Loucy (cell line): ENCODE results near the gene ENHO.

Experiments used
- H2AFZ ChIP-seq: fragments of 200-600 bp; sonication (generic); 2 replicates; pipeline ENCODE4 v1.6.0; 2016; ENCODE audit warnings: antibody characterized with exemption, mild to moderate bottlenecking, low read length, moderate library complexity
- H3F3A ChIP-seq: fragments of 200-600 bp; 2 replicates; pipeline ENCODE4 v1.6.0; 2016; ENCODE audit warnings: antibody characterized with exemption, low read depth, mild to moderate bottlenecking
- H3K27me3 ChIP-seq: fragments of 200-600 bp; sonication (generic); 2 replicates; pipeline ENCODE4 v1.6.1; 2014; ENCODE audit warnings: low read length, mild to moderate bottlenecking; ENCODE audit not compliant: insufficient read depth, poor library complexity, severe bottlenecking
- H3K36me3 ChIP-seq: fragments of 200-600 bp; sonication (generic); 2 replicates; pipeline ENCODE4 v1.6.1; 2016; ENCODE audit warnings: low read length; ENCODE audit not compliant: insufficient read depth
- H3K4me1 ChIP-seq: fragments of 200-600 bp; sonication (generic); 2 replicates; pipeline ENCODE4 v1.5.1; 2014; ENCODE audit warnings: low read length, mild to moderate bottlenecking; ENCODE audit not compliant: insufficient read depth, poor library complexity, severe bottlenecking
- H3K4me2 ChIP-seq: fragments of 200-600 bp; sonication (generic); 2 replicates; pipeline ENCODE4 v1.6.0; 2014; ENCODE audit warnings: antibody characterized with exemption, low read length, low read depth, mild to moderate bottlenecking; ENCODE audit not compliant: poor library complexity, severe bottlenecking
- H3K4me3 ChIP-seq: fragments of 200-600 bp; sonication (generic); 2 replicates; pipeline ENCODE4 v1.5.1; 2014; ENCODE audit warnings: low read length, mild to moderate bottlenecking, mixed read lengths; ENCODE audit not compliant: poor library complexity, severe bottlenecking
- H3K79me2 ChIP-seq: fragments of 200-600 bp; sonication (generic); 2 replicates; pipeline ENCODE4 v1.6.1; 2014; ENCODE audit warnings: low read length; ENCODE audit not compliant: insufficient read depth
- H3K9ac ChIP-seq: fragments of 200-600 bp; sonication (generic); 2 replicates; pipeline ENCODE4 v1.6.0; 2014; ENCODE audit warnings: mild to moderate bottlenecking, low read depth, low read length, moderate library complexity; ENCODE audit not compliant: poor library complexity, severe bottlenecking
- H3K9me2 ChIP-seq: fragments of 200-600 bp; sonication (generic); replicated peaks from 2 replicates; pipeline ENCODE4 v1.6.1; 2016; ENCODE audit warnings: low read depth, low read length, mixed read lengths
- H3K9me3 ChIP-seq: fragments of 200-600 bp; sonication (generic); 2 replicates; pipeline ENCODE4 v1.6.1; 2014; ENCODE audit warnings: mild to moderate bottlenecking, antibody characterized with exemption, low read length, low read depth; ENCODE audit not compliant: insufficient read depth
- H4K20me1 ChIP-seq: fragments of 200-600 bp; sonication (generic); 2 replicates; pipeline ENCODE4 v1.6.0; 2014; ENCODE audit warnings: antibody characterized with exemption, low read length, mild to moderate bottlenecking; ENCODE audit not compliant: insufficient read depth, poor library complexity, severe bottlenecking
- EZH2phosphoT487 ChIP-seq: fragments of 200-600 bp; IDR thresholded peaks from 2 replicates; pipeline ENCODE4 v1.6.1; 2018; ENCODE audit warnings: antibody characterized with exemption, mild to moderate bottlenecking, moderate library complexity, borderline replicate concordance
- TF ChIP-seq, protein P1 (sequence below): fragments of 200-600 bp; sonication (generic); conservative IDR thresholded peaks from 2 replicates; pipeline ENCODE4 v1.5.1; 2014; ENCODE audit warnings: mild to moderate bottlenecking, antibody characterized with exemption, low read length

The ENHO gene

DNA sequence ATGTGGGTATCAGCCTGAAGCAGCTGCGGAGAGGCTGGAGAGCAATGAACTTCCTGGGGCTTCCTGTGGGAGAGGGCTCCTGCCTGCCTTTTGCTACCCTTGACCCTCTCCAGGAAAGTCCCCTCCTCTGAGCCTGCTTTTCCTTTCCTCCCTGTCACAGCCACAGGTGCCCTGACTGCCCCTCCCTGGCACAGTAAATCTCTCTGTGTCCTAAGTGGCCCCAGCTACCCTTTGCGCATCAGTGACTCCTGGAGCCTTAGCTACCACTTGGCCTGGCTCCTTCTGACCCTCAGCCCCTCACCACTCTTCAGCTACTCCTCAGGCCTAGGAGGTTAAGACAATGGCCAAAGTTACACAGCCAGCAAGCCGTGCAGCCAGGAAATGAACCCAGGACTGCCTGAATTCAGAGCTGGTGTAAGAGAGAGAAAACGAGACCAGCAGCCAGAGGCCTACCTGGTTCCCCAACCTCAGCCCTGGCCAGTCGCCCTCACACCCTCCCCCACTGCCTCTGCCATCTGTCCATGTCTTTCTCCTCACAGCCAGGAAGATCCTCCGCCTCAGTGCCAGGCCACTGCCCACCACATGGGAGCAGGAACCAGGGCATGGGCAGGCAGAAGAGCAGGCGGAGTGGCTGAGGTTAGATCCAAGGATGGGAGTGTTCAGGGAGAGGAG, 48.2 kb upstream of the ENHO start:
- Histone ChIP-seq H3K79me2 (no peaks in the 10 kb centered on the region), H3K4me2 (no peak overlapping the region), H3K36me3 (no peaks in the 10 kb centered on the region), H3K9me2 (no peaks in the 10 kb centered on the region), H3K9ac (no peak overlapping the region), H3K4me1 (no peaks in the 10 kb centered on the region), H2AFZ (no peak overlapping the region), H4K20me1 (no peaks in the 10 kb centered on the region), H3K9me3 (no peaks in the 10 kb centered on the region), H3K27me3 (no peaks in the 10 kb centered on the region), H3F3A (no peaks in the 10 kb centered on the region), H3K4me3 (no peak overlapping the region)
- TF ChIP-seq EZH2phosphoT487, result no peak
- TF ChIP-seq, protein P1, sequence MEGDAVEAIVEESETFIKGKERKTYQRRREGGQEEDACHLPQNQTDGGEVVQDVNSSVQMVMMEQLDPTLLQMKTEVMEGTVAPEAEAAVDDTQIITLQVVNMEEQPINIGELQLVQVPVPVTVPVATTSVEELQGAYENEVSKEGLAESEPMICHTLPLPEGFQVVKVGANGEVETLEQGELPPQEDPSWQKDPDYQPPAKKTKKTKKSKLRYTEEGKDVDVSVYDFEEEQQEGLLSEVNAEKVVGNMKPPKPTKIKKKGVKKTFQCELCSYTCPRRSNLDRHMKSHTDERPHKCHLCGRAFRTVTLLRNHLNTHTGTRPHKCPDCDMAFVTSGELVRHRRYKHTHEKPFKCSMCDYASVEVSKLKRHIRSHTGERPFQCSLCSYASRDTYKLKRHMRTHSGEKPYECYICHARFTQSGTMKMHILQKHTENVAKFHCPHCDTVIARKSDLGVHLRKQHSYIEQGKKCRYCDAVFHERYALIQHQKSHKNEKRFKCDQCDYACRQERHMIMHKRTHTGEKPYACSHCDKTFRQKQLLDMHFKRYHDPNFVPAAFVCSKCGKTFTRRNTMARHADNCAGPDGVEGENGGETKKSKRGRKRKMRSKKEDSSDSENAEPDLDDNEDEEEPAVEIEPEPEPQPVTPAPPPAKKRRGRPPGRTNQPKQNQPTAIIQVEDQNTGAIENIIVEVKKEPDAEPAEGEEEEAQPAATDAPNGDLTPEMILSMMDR, result no peak

DNA sequence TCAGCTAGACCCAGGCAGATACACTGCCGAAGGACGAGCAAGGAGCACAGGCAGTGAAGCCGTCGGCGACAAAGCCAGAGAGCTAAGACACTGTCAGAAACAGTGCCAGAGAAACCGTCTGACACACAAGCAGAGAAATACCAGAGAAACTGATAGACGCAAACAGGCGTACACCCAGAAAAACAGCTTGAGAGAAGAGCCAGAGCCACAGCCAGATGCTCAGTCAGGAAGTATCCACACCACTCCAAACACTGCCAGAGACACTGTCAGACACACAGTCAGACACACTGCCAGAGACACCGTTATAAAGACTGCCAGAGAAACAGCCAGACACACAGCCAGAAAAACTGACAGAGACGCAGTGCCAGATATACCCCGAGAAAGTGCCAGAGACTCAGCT, 47.6 kb upstream of the ENHO start:
- Histone ChIP-seq H3K9ac (no peak overlapping the region), H3K9me3 (no peaks in the 10 kb centered on the region), H3F3A (no peaks in the 10 kb centered on the region), H2AFZ (no peak overlapping the region), H3K4me2 (no peak overlapping the region), H3K4me3 (no peak overlapping the region), H3K9me2 (no peaks in the 10 kb centered on the region), H3K36me3 (no peaks in the 10 kb centered on the region), H3K27me3 (no peaks in the 10 kb centered on the region), H3K79me2 (no peaks in the 10 kb centered on the region), H4K20me1 (no peaks in the 10 kb centered on the region), H3K4me1 (no peaks in the 10 kb centered on the region)
- no peak for TF ChIP-seq EZH2phosphoT487
- TF ChIP-seq, protein P1, result no peak

DNA sequence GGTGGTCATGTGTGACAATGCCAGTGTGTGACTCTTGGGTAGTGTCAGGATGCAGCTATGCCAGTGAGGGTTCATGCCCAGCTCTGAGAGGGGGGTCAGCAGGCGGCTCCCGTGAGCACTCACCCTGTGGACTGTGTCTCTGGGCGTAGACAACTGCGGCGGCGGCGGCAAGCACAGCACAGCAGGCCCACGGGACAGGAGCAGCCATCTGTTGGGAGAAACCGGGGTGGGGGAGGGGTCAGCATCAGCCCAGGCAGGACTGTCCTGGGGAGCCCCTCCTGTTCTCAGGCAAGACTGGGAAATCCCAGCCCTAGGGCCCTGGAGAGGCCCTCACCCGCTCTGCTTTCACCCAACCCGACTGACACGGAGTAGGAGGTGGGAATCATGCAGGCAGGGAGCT, 46.0 kb upstream of the ENHO start:
- Histone ChIP-seq H2AFZ (no peak overlapping the region), H3K27me3 (no peaks in the 10 kb centered on the region), H4K20me1 (no peaks in the 10 kb centered on the region), H3K79me2 (no peaks in the 10 kb centered on the region), H3K9ac (no peak overlapping the region), H3F3A (no peaks in the 10 kb centered on the region), H3K36me3 (no peaks in the 10 kb centered on the region), H3K4me2 (no peak overlapping the region), H3K9me3 (no peaks in the 10 kb centered on the region), H3K9me2 (no peaks in the 10 kb centered on the region), H3K4me1 (no peaks in the 10 kb centered on the region), H3K4me3 (no peak overlapping the region)
- TF ChIP-seq EZH2phosphoT487, result no peak
- TF ChIP-seq, protein P1, result no peak
